GM23338 (cell line): Measurements from ENCODE around the gene UMODL1. TPM values are rescaled to one million over a fixed set of nuclear protein-coding genes. Genes with fewer than 3 reads are reported as not detected.

Source experiments
- ATAC-seq: fragments of 200-7000 bp; cut with Tn5 transposase; 3 replicates; pipeline ENCODE4 v1.9.1; 2020
- DNase-seq: peaks from one replicate; pipeline ENCODE4 v3.0.0-alpha.2; 2015; ENCODE audit warnings: low spot score
- H2AFZ ChIP-seq: fragments of 200-600 bp; sonication (generic); 2 replicates; pipeline ENCODE4 v1.8.0; 2016; ENCODE audit warnings: antibody characterized with exemption, mild to moderate bottlenecking, moderate library complexity
- H3F3A ChIP-seq: fragments of 200-600 bp; sonication (generic); replicated peaks from 2 replicates; pipeline ENCODE4 v1.8.0; 2017; ENCODE audit warnings: antibody characterized with exemption, mixed run types, low read depth
- H3K27ac ChIP-seq: fragments of 200-600 bp; sonication (generic); 2 replicates; pipeline ENCODE4 v1.6.1; 2016; ENCODE audit warnings: low read depth
- H3K27me3 ChIP-seq: fragments of 200-600 bp; sonication (generic); 2 replicates; pipeline ENCODE4 v1.8.0; 2016; ENCODE audit warnings: mild to moderate bottlenecking, mixed run types, moderate library complexity; ENCODE audit not compliant: insufficient read depth
- H3K36me3 ChIP-seq: fragments of 200-600 bp; sonication (generic); 2 replicates; pipeline ENCODE4 v1.8.0; 2016; ENCODE audit warnings: mild to moderate bottlenecking; ENCODE audit not compliant: insufficient read depth
- H3K4me1 ChIP-seq: fragments of 200-600 bp; sonication (generic); 2 replicates; pipeline ENCODE4 v1.8.0; 2016; ENCODE audit warnings: mild to moderate bottlenecking, moderate library complexity; ENCODE audit not compliant: insufficient read depth
- H3K4me2 ChIP-seq: fragments of 200-600 bp; sonication (generic); 2 replicates; pipeline ENCODE4 v1.7.1; 2017; ENCODE audit warnings: mixed run types
- H3K4me3 ChIP-seq: fragments of 200-600 bp; sonication (generic); 2 replicates; pipeline ENCODE4 v1.6.1; 2016; ENCODE audit warnings: mixed run types
- H3K79me2 ChIP-seq: fragments of 200-600 bp; sonication (generic); replicated peaks from 2 replicates; pipeline ENCODE4 v1.8.0; 2017; ENCODE audit warnings: mild to moderate bottlenecking; ENCODE audit not compliant: insufficient read depth
- H3K9me2 ChIP-seq: fragments of 200-600 bp; sonication (generic); 2 replicates; pipeline ENCODE4 v1.8.0; 2017; ENCODE audit not compliant: insufficient read depth
- H4K20me1 ChIP-seq: fragments of 200-600 bp; sonication (generic); replicated peaks from 2 replicates; pipeline ENCODE4 v1.8.0; 2017; ENCODE audit warnings: mild to moderate bottlenecking; ENCODE audit not compliant: insufficient read depth
- H3K27ac Mint-ChIP-seq: 2 replicates; pipeline ENCODE4 v1.8.0; 2020; ENCODE audit warnings: inconsistent platforms, mild to moderate bottlenecking, moderate library complexity, mixed read lengths
- H3K27me3 Mint-ChIP-seq: 3 replicates; pipeline ENCODE4 v1.8.0; 2022; ENCODE audit warnings: low read depth, mild to moderate bottlenecking, moderate library complexity, mixed read lengths, inconsistent platforms; ENCODE audit not compliant: insufficient read depth, poor library complexity
- H3K36me3 Mint-ChIP-seq: 3 replicates; pipeline ENCODE4 v1.8.0; 2021; ENCODE audit warnings: low read depth, mild to moderate bottlenecking, inconsistent platforms, moderate library complexity, mixed read lengths
- H3K4me1 Mint-ChIP-seq: 3 replicates; pipeline ENCODE4 v1.8.0; 2020; ENCODE audit warnings: mild to moderate bottlenecking, inconsistent platforms, mixed read lengths
- H3K4me3 Mint-ChIP-seq: 3 replicates; pipeline ENCODE4 v1.8.0; 2021; ENCODE audit warnings: moderate library complexity, mild to moderate bottlenecking, inconsistent platforms, mixed read lengths
- H3K9me3 Mint-ChIP-seq: 3 replicates; pipeline ENCODE4 v1.8.0; 2020; ENCODE audit warnings: moderate library complexity, mild to moderate bottlenecking, inconsistent platforms, mixed read lengths
- EZH2 ChIP-seq: fragments of 200-600 bp; sonication (generic); IDR thresholded peaks from one replicate; pipeline ENCODE4 v1.8.0; 2017; ENCODE audit warnings: antibody characterized with exemption, mild to moderate bottlenecking, low read depth; ENCODE audit not compliant: unreplicated experiment
- EZH2phosphoT487 ChIP-seq: fragments of 200-600 bp; sonication (generic); IDR thresholded peaks from one replicate; pipeline ENCODE4 v1.8.1; 2018; ENCODE audit warnings: antibody characterized with exemption; ENCODE audit not compliant: unreplicated experiment
- JUNB ChIP-seq: IDR thresholded peaks from one replicate; pipeline ENCODE4 v1.6.1; 2016; ENCODE audit warnings: antibody characterized with exemption; ENCODE audit not compliant: unreplicated experiment
- NANOG ChIP-seq: IDR thresholded peaks from 2 replicates; pipeline ENCODE4 v1.6.1; 2016; ENCODE audit warnings: antibody characterized with exemption, borderline replicate concordance
- POLR2AphosphoS5 ChIP-seq: IDR thresholded peaks from 2 replicates; pipeline ENCODE4 v1.6.1; 2016; ENCODE audit warnings: antibody characterized with exemption, low read depth
- ZNF114 ChIP-seq: fragments of 250-450 bp; sonication (Bioruptor Pico); IDR thresholded peaks from 2 replicates; pipeline ENCODE4 v1.5.0; 2020; ENCODE audit warnings: mild to moderate bottlenecking, moderate library complexity
- ZNF331 ChIP-seq: fragments of 250-450 bp; sonication (Bioruptor Pico); IDR thresholded peaks from 2 replicates; pipeline ENCODE4 v1.5.0; 2020; ENCODE audit warnings: low read depth, mild to moderate bottlenecking, moderate library complexity
- polyA plus RNA-seq: library from polyadenylated mRNA; unstranded; fragments of >200 nt; fragmentation: Nextera tagmentation; extraction: Ambion mirVana; gene quantifications from 2 replicates; pipeline ENCODE4 v1.2.1, GENCODE V29; 2016
- total RNA-seq: library from RNA; depleted of rRNA; stranded (reverse); fragments of >200 nt; shearing (Covaris generic); gene quantifications from 2 replicates; pipeline ENCODE4 v1.2.3, GENCODE V29; 2014
- TF ChIP-seq, protein P1 (sequence below): IDR thresholded peaks from one replicate; pipeline ENCODE4 v1.6.1; 2018; ENCODE audit warnings: antibody characterized with exemption; ENCODE audit not compliant: unreplicated experiment
- TF ChIP-seq, protein P2 (sequence below): IDR thresholded peaks from 2 replicates; pipeline ENCODE4 v1.6.1; 2016; ENCODE audit warnings: antibody characterized with exemption
- TF ChIP-seq, protein P3 (sequence below), 2 experiments: fragments of 200-600 bp in 1 of 2; sonication (generic) in 1 of 2; conservative IDR thresholded peaks; 2 replicates each; pipeline versions ENCODE4 v1.5.1 to v1.6.1; 2016 to 2017; ENCODE audit warnings: antibody characterized with exemption in 2 of 2, low read depth in 2 of 2, mild to moderate bottlenecking in 2 of 2, moderate library complexity in 1 of 2

The UMODL1 gene
- total and polyA plus RNA-seq, 2 experiments from 2014 or later, result not detected

DNA sequence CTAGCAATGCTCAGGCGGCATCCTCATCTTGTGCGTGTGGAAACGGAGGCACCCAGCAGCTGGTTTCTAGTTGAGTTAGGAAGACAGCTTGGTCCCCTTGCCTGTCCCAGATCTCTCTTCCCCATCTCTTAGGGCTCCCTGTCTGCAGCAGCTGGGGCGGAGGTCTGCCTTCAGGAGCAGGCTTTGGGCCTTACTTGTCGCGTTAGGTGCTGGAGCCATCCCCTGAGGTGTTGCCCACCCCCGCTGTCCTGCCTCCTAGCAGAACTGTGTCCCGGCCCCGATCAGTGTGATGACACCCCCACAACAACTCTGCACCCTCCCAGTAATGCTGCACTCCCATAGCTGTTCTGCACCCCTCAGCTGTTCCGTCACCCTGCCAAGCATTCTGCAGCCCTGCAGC, 40.7 kb downstream of the UMODL1 start (continued):
- TF ChIP-seq, protein P1, sequence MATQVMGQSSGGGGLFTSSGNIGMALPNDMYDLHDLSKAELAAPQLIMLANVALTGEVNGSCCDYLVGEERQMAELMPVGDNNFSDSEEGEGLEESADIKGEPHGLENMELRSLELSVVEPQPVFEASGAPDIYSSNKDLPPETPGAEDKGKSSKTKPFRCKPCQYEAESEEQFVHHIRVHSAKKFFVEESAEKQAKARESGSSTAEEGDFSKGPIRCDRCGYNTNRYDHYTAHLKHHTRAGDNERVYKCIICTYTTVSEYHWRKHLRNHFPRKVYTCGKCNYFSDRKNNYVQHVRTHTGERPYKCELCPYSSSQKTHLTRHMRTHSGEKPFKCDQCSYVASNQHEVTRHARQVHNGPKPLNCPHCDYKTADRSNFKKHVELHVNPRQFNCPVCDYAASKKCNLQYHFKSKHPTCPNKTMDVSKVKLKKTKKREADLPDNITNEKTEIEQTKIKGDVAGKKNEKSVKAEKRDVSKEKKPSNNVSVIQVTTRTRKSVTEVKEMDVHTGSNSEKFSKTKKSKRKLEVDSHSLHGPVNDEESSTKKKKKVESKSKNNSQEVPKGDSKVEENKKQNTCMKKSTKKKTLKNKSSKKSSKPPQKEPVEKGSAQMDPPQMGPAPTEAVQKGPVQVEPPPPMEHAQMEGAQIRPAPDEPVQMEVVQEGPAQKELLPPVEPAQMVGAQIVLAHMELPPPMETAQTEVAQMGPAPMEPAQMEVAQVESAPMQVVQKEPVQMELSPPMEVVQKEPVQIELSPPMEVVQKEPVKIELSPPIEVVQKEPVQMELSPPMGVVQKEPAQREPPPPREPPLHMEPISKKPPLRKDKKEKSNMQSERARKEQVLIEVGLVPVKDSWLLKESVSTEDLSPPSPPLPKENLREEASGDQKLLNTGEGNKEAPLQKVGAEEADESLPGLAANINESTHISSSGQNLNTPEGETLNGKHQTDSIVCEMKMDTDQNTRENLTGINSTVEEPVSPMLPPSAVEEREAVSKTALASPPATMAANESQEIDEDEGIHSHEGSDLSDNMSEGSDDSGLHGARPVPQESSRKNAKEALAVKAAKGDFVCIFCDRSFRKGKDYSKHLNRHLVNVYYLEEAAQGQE, result no peak
- TF ChIP-seq, protein P2, sequence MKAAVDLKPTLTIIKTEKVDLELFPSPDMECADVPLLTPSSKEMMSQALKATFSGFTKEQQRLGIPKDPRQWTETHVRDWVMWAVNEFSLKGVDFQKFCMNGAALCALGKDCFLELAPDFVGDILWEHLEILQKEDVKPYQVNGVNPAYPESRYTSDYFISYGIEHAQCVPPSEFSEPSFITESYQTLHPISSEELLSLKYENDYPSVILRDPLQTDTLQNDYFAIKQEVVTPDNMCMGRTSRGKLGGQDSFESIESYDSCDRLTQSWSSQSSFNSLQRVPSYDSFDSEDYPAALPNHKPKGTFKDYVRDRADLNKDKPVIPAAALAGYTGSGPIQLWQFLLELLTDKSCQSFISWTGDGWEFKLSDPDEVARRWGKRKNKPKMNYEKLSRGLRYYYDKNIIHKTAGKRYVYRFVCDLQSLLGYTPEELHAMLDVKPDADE, result no peak
- TF ChIP-seq NANOG (no peak), EZH2phosphoT487 (no peak), POLR2AphosphoS5 (no peak), ZNF331 (CRISPR knock-in tag) (no peak), EZH2 (no peak), ZNF114 (CRISPR knock-in tag) (no peak), JUNB (no peak)
- TF ChIP-seq, protein P3, sequence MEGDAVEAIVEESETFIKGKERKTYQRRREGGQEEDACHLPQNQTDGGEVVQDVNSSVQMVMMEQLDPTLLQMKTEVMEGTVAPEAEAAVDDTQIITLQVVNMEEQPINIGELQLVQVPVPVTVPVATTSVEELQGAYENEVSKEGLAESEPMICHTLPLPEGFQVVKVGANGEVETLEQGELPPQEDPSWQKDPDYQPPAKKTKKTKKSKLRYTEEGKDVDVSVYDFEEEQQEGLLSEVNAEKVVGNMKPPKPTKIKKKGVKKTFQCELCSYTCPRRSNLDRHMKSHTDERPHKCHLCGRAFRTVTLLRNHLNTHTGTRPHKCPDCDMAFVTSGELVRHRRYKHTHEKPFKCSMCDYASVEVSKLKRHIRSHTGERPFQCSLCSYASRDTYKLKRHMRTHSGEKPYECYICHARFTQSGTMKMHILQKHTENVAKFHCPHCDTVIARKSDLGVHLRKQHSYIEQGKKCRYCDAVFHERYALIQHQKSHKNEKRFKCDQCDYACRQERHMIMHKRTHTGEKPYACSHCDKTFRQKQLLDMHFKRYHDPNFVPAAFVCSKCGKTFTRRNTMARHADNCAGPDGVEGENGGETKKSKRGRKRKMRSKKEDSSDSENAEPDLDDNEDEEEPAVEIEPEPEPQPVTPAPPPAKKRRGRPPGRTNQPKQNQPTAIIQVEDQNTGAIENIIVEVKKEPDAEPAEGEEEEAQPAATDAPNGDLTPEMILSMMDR (conservative IDR thresholded peaks at IDR 0.05; ENCODE audit: low read depth in 2 of 2), result no peak

DNA sequence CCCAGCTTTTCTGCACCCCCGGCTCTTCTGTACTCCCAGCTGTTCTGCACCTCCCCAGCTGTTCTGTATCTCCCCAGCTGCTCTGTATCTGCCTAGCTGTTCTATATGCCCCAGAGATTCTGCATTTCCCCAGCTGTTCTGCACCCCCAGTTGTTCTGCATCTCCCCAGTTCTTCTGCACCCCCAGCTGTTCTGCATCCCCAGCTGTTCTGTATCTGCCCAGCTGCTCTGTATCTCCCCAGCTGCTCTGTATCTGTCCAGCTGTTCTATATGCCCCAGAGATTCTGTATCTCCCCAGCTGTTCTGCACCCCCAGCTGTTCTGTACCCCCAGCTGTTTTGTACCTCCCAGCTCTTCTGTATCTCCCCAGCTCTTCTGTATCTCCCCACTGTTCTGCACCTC, 41.1 kb downstream of the UMODL1 start:
- H3K4me1 ChIP-seq, result no peaks in the 10 kb centered on the region
- Mint-ChIP-seq H3K4me3 (no peak overlapping the region), H3K36me3 (no peaks in the 10 kb centered on the region), H3K27me3 (peaks cover 2% of the 10 kb centered on the region), H3K27ac (no peak overlapping the region), H3K4me1 (peaks cover under 1% of the 10 kb centered on the region; the same call in 1 of the 3 replicates), H3K9me3 (no peaks in the 10 kb centered on the region)
- no peak overlapping the region for H3K4me3 ChIP-seq
- no peak for TF ChIP-seq ZNF331 (CRISPR knock-in tag)
- no peak overlapping the region for H3K4me2 ChIP-seq
- H3K27ac ChIP-seq, result no peak overlapping the region
- H3K36me3 ChIP-seq, result no peaks in the 10 kb centered on the region
- no peaks in the 10 kb centered on the region for H3K27me3 ChIP-seq
- no peak overlapping the region for H2AFZ ChIP-seq
- no peaks in the 10 kb centered on the region for H3K9me2 ChIP-seq
- ATAC-seq (no peak), DNase-seq (no peak)
- no peaks in the 10 kb centered on the region for H4K20me1 ChIP-seq
- H3F3A ChIP-seq, result no peaks in the 10 kb centered on the region
- no peaks in the 10 kb centered on the region for H3K79me2 ChIP-seq
